Gastroesophageal sphincter (tissue), 4 donors: ENCODE results near the gene BST2. TPM values are rescaled to one million over a fixed set of nuclear protein-coding genes. Genes with fewer than 3 reads are reported as not detected.
A peak's percentile ranks its signal among the peaks of the same experiment; 100 is the strongest.

ENCODE experiments used
- ATAC-seq: fragments of 150-250 bp; one replicate; pipeline ENCODE4 v1.9.1; 2016; ENCODE audit warnings: mild to moderate bottlenecking, moderate library complexity
- H3K27ac ChIP-seq, 4 donors: fragments of 200-600 bp; sonication (generic) in 3 of 4; 1 replicate in 3 of 4; 2 replicates in 1 of 4; pipeline ENCODE4 v1.5.1; 2016 to 2019
- H3K27me3 ChIP-seq: fragments of 200-600 bp; sonication (generic); one replicate; pipeline ENCODE4 v1.5.1; 2019
- H3K36me3 ChIP-seq, 2 donors: fragments of 200-600 bp; sonication (generic); one replicate each; pipeline ENCODE4 v1.5.1; 2019; ENCODE audit warnings: control low read depth in 1 of 2
- H3K4me1 ChIP-seq, 3 donors: fragments of 200-600 bp; sonication (generic); 1 replicate in 2 of 3; 2 replicates in 1 of 3; pipeline ENCODE4 v1.5.1; 2016 to 2019; ENCODE audit warnings: control low read depth in 2 of 3
- H3K4me3 ChIP-seq, 2 donors: fragments of 200-600 bp; sonication (generic); one replicate each; pipeline ENCODE4 v1.5.1; 2019; ENCODE audit warnings: mild to moderate bottlenecking in 1 of 2, moderate library complexity in 1 of 2
- H3K9me3 ChIP-seq, 3 donors: fragments of 200-600 bp; sonication (generic); one replicate each; pipeline ENCODE4 v1.5.1; 2017 to 2019; ENCODE audit warnings: control low read depth in 2 of 3
- EP300 ChIP-seq: sonication (generic); formaldehyde crosslinking; IDR thresholded peaks from one replicate; pipeline ENCODE4 v1.6.1; 2017; ENCODE audit warnings: antibody characterized with exemption, mild to moderate bottlenecking
- POLR2A ChIP-seq, 2 donors: fragments of 450-650 bp; IDR thresholded peaks; one replicate each; pipeline ENCODE4 v1.6.1; 2017; ENCODE audit warnings: antibody characterized with exemption in 2 of 2, mild to moderate bottlenecking in 2 of 2, moderate library complexity in 1 of 2
- POLR2AphosphoS5 ChIP-seq: sonication (generic); formaldehyde crosslinking; IDR thresholded peaks from one replicate; pipeline ENCODE4 v1.6.1; 2017; ENCODE audit warnings: antibody characterized with exemption
- WGBS, 2 donors: methylation state at CpG; one replicate each; pipeline ENCODE4 v1.1.5; 2018; ENCODE audit warnings: low coverage in 1 of 2; 5-methylcytosine and 5-hydroxymethylcytosine counted together
- total RNA-seq, 4 donors: library from RNA; depleted of rRNA; stranded (reverse); fragments of >200 nt; gene quantifications; one replicate each; pipeline ENCODE4 v1.1.0, GENCODE V29; 2016
- TF ChIP-seq, protein P1 (sequence below), 4 experiments: fragments of 200-600 bp in 2 of 4; fragments of 450-650 bp in 2 of 4; sonication (generic) in 1 of 4; IDR thresholded peaks; one replicate each; pipeline ENCODE4 v1.5.1; 2017 to 2019; ENCODE audit warnings: antibody characterized with exemption in 4 of 4, mild to moderate bottlenecking in 2 of 4, moderate library complexity in 2 of 4

BST2 gene
- total RNA-seq, 4 donors from 2014 or later: 36.6 to 196 (median 40.7) TPM

DNA sequence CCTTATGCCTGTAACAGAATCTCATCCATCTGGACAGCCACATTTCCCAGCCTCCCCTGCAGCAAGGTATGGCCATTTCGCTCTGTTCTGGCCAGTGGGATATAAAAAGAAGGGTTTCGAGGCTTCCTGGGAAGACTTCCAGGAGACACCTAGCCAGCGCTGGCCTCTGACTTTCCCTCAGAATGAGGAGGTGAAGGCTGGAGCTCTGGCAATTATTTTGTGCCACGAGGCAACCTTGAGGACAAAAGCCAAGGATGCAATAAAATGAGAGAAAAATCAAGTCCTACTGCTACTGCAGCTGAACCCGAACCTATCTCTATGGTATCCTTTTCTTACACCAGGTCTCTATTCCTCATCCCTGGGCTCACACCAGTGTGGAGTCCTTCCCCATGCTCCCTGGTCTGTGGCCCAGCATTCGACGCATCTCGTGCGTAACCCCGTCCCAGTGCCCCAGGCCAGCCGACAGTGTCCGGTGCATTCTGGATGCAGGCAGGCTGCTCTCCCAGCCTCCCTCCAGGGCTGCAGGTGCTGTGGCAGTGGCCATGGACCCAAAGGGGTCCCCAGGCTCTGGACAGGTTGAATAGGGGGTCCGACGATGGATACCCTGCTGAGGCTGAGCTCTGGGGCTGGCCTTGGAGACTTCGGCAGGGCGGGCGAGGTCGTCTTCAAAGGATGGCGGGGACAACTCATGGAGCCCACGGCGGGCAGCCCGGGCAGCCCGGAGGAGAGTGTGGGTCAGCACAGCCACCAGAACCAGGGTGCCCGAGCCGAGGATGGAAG is 30.9 kb upstream of the BST2 start:
- 98 to 100% methylated on average over 1 to 11 of the region's 25 CpGs for WGBS, 2 donors
- no peaks in the 10 kb centered on the region for H3K27me3 ChIP-seq
- H3K4me3 ChIP-seq: no peak overlapping the region
- peaks cover 0 to 10% of the 10 kb centered on the region in 2 donors for H3K36me3 ChIP-seq
- no peaks in the 10 kb centered on the region for H3K4me1 ChIP-seq
- TF ChIP-seq POLR2AphosphoS5 (no peak), POLR2A (IDR thresholded peaks at IDR 0.05) (no peak), EP300 (no peak)
- TF ChIP-seq, protein P1, sequence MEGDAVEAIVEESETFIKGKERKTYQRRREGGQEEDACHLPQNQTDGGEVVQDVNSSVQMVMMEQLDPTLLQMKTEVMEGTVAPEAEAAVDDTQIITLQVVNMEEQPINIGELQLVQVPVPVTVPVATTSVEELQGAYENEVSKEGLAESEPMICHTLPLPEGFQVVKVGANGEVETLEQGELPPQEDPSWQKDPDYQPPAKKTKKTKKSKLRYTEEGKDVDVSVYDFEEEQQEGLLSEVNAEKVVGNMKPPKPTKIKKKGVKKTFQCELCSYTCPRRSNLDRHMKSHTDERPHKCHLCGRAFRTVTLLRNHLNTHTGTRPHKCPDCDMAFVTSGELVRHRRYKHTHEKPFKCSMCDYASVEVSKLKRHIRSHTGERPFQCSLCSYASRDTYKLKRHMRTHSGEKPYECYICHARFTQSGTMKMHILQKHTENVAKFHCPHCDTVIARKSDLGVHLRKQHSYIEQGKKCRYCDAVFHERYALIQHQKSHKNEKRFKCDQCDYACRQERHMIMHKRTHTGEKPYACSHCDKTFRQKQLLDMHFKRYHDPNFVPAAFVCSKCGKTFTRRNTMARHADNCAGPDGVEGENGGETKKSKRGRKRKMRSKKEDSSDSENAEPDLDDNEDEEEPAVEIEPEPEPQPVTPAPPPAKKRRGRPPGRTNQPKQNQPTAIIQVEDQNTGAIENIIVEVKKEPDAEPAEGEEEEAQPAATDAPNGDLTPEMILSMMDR (IDR thresholded peaks at IDR 0.05): no peak
- no peak for ATAC-seq
- no peak overlapping the region for H3K27ac ChIP-seq
- no peaks in the 10 kb centered on the region for H3K9me3 ChIP-seq

DNA sequence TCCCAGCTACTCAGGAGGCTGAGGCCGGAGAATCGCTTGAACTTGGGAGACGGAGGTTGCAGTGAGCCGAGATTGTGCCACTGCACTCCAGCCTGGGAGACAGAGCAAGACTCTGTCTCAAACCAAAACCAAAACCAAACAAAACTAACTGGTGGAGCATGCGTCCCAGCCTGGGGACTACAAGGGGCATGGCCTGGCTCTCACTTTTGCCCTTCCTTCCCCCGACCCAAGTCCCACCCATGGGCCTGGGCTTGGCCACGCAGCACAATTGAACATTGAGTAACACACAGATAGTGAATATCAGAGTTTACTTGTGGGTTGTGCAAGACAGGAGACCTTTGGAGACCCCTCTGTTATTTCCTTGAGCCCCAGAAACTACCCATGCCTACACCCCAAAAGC is 29.8 kb upstream of the BST2 start:
- Histone ChIP-seq H3K4me3 (no peak overlapping the region), H3K4me1 (no peaks in the 10 kb centered on the region), H3K36me3 (peaks cover 0 to 10% of the 10 kb centered on the region in 2 donors), H3K27ac (no peak overlapping the region), H3K9me3 (no peaks in the 10 kb centered on the region), H3K27me3 (no peaks in the 10 kb centered on the region)
- WGBS, 2 donors: 40 to 85% methylated on average over 1 to 4 of the region's 7 CpGs
- TF ChIP-seq POLR2AphosphoS5: no peak
- TF ChIP-seq POLR2A (IDR thresholded peaks at IDR 0.05): no peak
- TF ChIP-seq EP300: no peak
- TF ChIP-seq, protein P1 (IDR thresholded peaks at IDR 0.05): no peak
- ATAC-seq: no peak

DNA sequence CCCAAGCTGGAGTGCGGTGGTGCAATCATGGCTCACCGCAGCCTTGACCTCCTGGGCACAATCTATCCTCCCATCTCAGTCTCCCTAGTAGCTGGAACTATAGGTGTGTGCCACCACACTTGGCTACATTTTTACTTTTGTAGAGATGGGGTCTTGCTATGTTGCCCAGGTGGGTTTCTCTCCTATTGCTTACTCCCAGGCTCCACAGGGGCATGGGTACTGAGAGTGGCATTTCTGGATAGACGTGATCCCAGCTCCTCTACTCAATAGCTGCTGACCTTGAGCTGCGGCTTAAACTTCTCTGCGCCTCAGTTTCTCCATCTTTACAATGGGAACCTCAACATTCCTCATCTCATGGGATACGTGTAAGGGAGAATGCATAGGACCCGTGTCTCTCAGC is 26.0 kb upstream of the BST2 start:
- ATAC-seq: no peak
- no peak overlapping the region for H3K4me3 ChIP-seq
- no peaks in the 10 kb centered on the region for H3K9me3 ChIP-seq
- H3K27me3 ChIP-seq: no peaks in the 10 kb centered on the region
- WGBS, 2 donors: 81 to 91% methylated on average over 5 to 6 of the region's 7 CpGs
- no peaks in the 10 kb centered on the region for H3K4me1 ChIP-seq
- H3K27ac ChIP-seq: no peak overlapping the region
- peaks cover 0 to 9% of the 10 kb centered on the region in 2 donors for H3K36me3 ChIP-seq
- no peak for TF ChIP-seq POLR2AphosphoS5
- no peak for TF ChIP-seq POLR2A (IDR thresholded peaks at IDR 0.05)
- TF ChIP-seq, protein P1 (IDR thresholded peaks at IDR 0.05): no peak
- no peak for TF ChIP-seq EP300

DNA sequence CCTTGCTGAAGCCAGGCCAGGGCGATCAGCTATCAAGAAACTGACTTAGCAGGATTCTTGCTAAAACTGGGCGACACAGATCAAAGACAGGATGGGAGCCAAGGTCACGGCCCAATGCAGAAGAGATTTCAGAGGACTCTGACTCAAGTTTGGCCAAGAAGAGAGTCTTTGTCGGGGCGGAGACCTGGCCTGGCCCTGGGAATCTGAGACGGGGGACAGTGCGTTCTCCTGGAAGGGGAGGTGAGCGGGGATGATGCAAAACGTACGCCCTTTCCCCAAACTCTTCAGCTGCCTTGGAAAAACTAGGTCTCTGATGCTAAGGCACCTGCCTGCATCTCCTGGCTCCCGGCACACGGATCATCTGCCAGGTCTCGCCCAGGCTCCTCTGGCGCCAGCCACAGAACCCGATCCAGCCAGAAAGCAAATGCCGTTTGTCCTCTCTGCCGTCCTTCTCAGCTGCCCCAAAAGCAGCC is 24.2 kb upstream of the BST2 start:
- no peak overlapping the region for H3K4me3 ChIP-seq
- peaks cover 0 to 4% (median 0%) of the 10 kb centered on the region in 3 donors for H3K4me1 ChIP-seq
- ATAC-seq: peak; percentile 56
- no peaks in the 10 kb centered on the region for H3K36me3 ChIP-seq
- TF ChIP-seq, protein P1 (IDR thresholded peaks at IDR 0.05): no peak
- no peak for TF ChIP-seq EP300
- no peak for TF ChIP-seq POLR2AphosphoS5
- no peak for TF ChIP-seq POLR2A (IDR thresholded peaks at IDR 0.05)
- 57 to 70% methylated on average over 10 to 11 of the region's 17 CpGs for WGBS, 2 donors
- H3K9me3 ChIP-seq: no peaks in the 10 kb centered on the region
- H3K27ac ChIP-seq: no peak overlapping the region
- no peaks in the 10 kb centered on the region for H3K27me3 ChIP-seq
